Neural progenitor cell (in vitro differentiated cells): ENCODE measurements around the gene TMEM114. TPM values are rescaled to one million over a fixed set of nuclear protein-coding genes. Genes with fewer than 3 reads are reported as not detected.

ENCODE experiments used
- DNase-seq: peaks from one replicate; pipeline ENCODE4 v3.0.0-alpha.2; 2016; ENCODE audit warnings: low spot score
- H2AFZ ChIP-seq: fragments of 200-600 bp; sonication (generic); replicated peaks from 2 replicates; pipeline ENCODE4 v1.6.1; 2016; ENCODE audit warnings: antibody characterized with exemption
- H3F3A ChIP-seq: fragments of 200-600 bp; sonication (generic); 2 replicates; pipeline ENCODE4 v1.6.1; 2016; ENCODE audit warnings: antibody characterized with exemption, low read depth
- H3K27ac ChIP-seq: fragments of 200-600 bp; sonication (generic); 2 replicates; pipeline ENCODE4 v1.5.1; 2016; ENCODE audit warnings: mild to moderate bottlenecking
- H3K27me3 ChIP-seq: fragments of 200-600 bp; sonication (generic); 2 replicates; pipeline ENCODE4 v1.6.1; 2016; ENCODE audit warnings: mild to moderate bottlenecking, moderate library complexity
- H3K36me3 ChIP-seq: fragments of 200-600 bp; sonication (generic); 2 replicates; pipeline ENCODE4 v1.5.1; 2016
- H3K4me1 ChIP-seq: fragments of 200-600 bp; sonication (generic); 2 replicates; pipeline ENCODE4 v1.6.1; 2016; ENCODE audit warnings: mixed run types
- H3K4me2 ChIP-seq: fragments of 200-600 bp; sonication (generic); 2 replicates; pipeline ENCODE4 v1.6.1; 2016
- H3K4me3 ChIP-seq: fragments of 200-600 bp; sonication (generic); 2 replicates; pipeline ENCODE4 v1.5.1; 2016
- H3K79me2 ChIP-seq: fragments of 200-600 bp; sonication (generic); 2 replicates; pipeline ENCODE4 v1.6.1; 2016; ENCODE audit warnings: low read depth
- H3K9ac ChIP-seq: fragments of 200-600 bp; sonication (generic); 2 replicates; pipeline ENCODE4 v1.6.1; 2016
- H3K9me3 ChIP-seq: fragments of 200-600 bp; sonication (generic); 2 replicates; pipeline ENCODE4 v1.5.1; 2016; ENCODE audit warnings: low read depth
- H4K20me1 ChIP-seq: fragments of 200-600 bp; sonication (generic); 2 replicates; pipeline ENCODE4 v1.6.1; 2016; ENCODE audit warnings: low read depth
- H3K27ac Mint-ChIP-seq: 3 replicates; pipeline ENCODE4 v1.8.0; 2021; ENCODE audit warnings: mixed read lengths
- H3K27me3 Mint-ChIP-seq: 2 replicates; pipeline ENCODE4 v1.8.0; 2022; ENCODE audit warnings: low read depth, mild to moderate bottlenecking, inconsistent platforms, moderate library complexity, mixed read lengths; ENCODE audit not compliant: insufficient read depth
- H3K36me3 Mint-ChIP-seq: 3 replicates; pipeline ENCODE4 v1.8.0; 2021; ENCODE audit warnings: mixed read lengths
- H3K4me1 Mint-ChIP-seq: 3 replicates; pipeline ENCODE4 v1.8.0; 2021; ENCODE audit warnings: mixed read lengths
- H3K4me3 Mint-ChIP-seq: 3 replicates; pipeline ENCODE4 v1.8.0; 2021; ENCODE audit warnings: mild to moderate bottlenecking, moderate library complexity, mixed read lengths
- H3K9me3 Mint-ChIP-seq: 3 replicates; pipeline ENCODE4 v1.8.0; 2020; ENCODE audit warnings: mixed read lengths
- CTCF ChIP-seq: fragments of 200-600 bp; sonication (generic); IDR thresholded peaks from 2 replicates; pipeline ENCODE4 v1.5.1; 2017; ENCODE audit warnings: antibody characterized with exemption, mild to moderate bottlenecking
- EZH2 ChIP-seq: fragments of 200-600 bp; sonication (generic); IDR thresholded peaks from 2 replicates; pipeline ENCODE4 v1.6.1; 2017; ENCODE audit warnings: antibody characterized with exemption, mild to moderate bottlenecking, moderate library complexity
- EZH2phosphoT487 ChIP-seq: fragments of 200-600 bp; sonication (generic); IDR thresholded peaks from 2 replicates; pipeline ENCODE4 v1.6.1; 2017; ENCODE audit warnings: antibody characterized with exemption
- total RNA-seq: library from RNA; depleted of rRNA; stranded (reverse); fragments of >200 nt; gene quantifications from 2 replicates; pipeline ENCODE4 v1.2.3, GENCODE V29; 2015; ENCODE audit warnings: low replicate concordance

Gene TMEM114
- total RNA-seq, 1 donor from 2014 or later = not detected

- H3K27ac ChIP-seq = no peak overlapping the region
- H3F3A ChIP-seq = peaks cover 7% of the 10 kb centered on the region
- TF ChIP-seq EZH2phosphoT487 = no peak
- TF ChIP-seq CTCF = no peak
- no peak for TF ChIP-seq EZH2
- H3K36me3 ChIP-seq = no peaks in the 10 kb centered on the region
- H3K4me1 ChIP-seq = no peaks in the 10 kb centered on the region
- no peaks in the 10 kb centered on the region for H3K9me3 Mint-ChIP-seq
- H3K27me3 ChIP-seq = no peaks in the 10 kb centered on the region
- H4K20me1 ChIP-seq = peaks cover 64% of the 10 kb centered on the region
- H3K79me2 ChIP-seq = peaks cover 14% of the 10 kb centered on the region
- no peak overlapping the region for H2AFZ ChIP-seq
- no peak for DNase-seq
- H3K4me2 ChIP-seq = no peak overlapping the region
- no peaks in the 10 kb centered on the region for H3K9me3 ChIP-seq
- H3K27ac Mint-ChIP-seq = no peak overlapping the region
- H3K36me3 Mint-ChIP-seq = peaks cover 35% of the 10 kb centered on the region
- peaks cover 20% of the 10 kb centered on the region for H3K4me1 Mint-ChIP-seq
- no peak overlapping the region for H3K9ac ChIP-seq
- no peak overlapping the region for H3K4me3 Mint-ChIP-seq
- no peak overlapping the region for H3K4me3 ChIP-seq
- no peaks in the 10 kb centered on the region for H3K27me3 Mint-ChIP-seq
These were observed 40.1 kb upstream of the TMEM114 start for GRCh38 chr16:8630255-8630953.

GRCh38 chr16:8628981-8629725 is 38.8 kb upstream of the TMEM114 start:
- no peak overlapping the region for H3K27ac Mint-ChIP-seq
- no peaks in the 10 kb centered on the region for H3K27me3 ChIP-seq
- no peak overlapping the region for H3K4me3 Mint-ChIP-seq
- no peak for DNase-seq
- H3K36me3 ChIP-seq = no peaks in the 10 kb centered on the region
- H3K9me3 Mint-ChIP-seq = no peaks in the 10 kb centered on the region
- H3F3A ChIP-seq = no peaks in the 10 kb centered on the region
- no peaks in the 10 kb centered on the region for H3K9me3 ChIP-seq
- H3K79me2 ChIP-seq = peaks cover 26% of the 10 kb centered on the region
- H2AFZ ChIP-seq = no peak overlapping the region
- H4K20me1 ChIP-seq = peaks cover 64% of the 10 kb centered on the region
- no peaks in the 10 kb centered on the region for H3K4me1 ChIP-seq
- H3K4me3 ChIP-seq = no peak overlapping the region
- H3K4me1 Mint-ChIP-seq = peaks cover 21% of the 10 kb centered on the region
- H3K4me2 ChIP-seq = no peak overlapping the region
- H3K27ac ChIP-seq = no peak overlapping the region
- no peaks in the 10 kb centered on the region for H3K27me3 Mint-ChIP-seq
- peaks cover 35% of the 10 kb centered on the region for H3K36me3 Mint-ChIP-seq
- TF ChIP-seq CTCF = no peak
- TF ChIP-seq EZH2phosphoT487 = no peak
- no peak for TF ChIP-seq EZH2
- no peak overlapping the region for H3K9ac ChIP-seq

GRCh38 chr16:8627456-8627855 is 37.1 kb upstream of the TMEM114 start:
- Histone ChIP-seq H3K9ac (no peak overlapping the region), H3K9me3 (no peaks in the 10 kb centered on the region), H2AFZ (no peak overlapping the region), H3F3A (no peaks in the 10 kb centered on the region), H4K20me1 (peaks cover 64% of the 10 kb centered on the region), H3K4me2 (no peak overlapping the region), H3K4me1 (peaks cover 6% of the 10 kb centered on the region), H3K4me3 (no peak overlapping the region), H3K27ac (no peak overlapping the region), H3K36me3 (no peaks in the 10 kb centered on the region), H3K27me3 (no peaks in the 10 kb centered on the region), H3K79me2 (peaks cover 43% of the 10 kb centered on the region)
- Mint-ChIP-seq H3K4me3 (no peak overlapping the region), H3K36me3 (peaks cover 34% of the 10 kb centered on the region), H3K27ac (no peak overlapping the region), H3K4me1 (peaks cover 27% of the 10 kb centered on the region), H3K27me3 (no peaks in the 10 kb centered on the region), H3K9me3 (no peaks in the 10 kb centered on the region)
- DNase-seq = no peak
- TF ChIP-seq EZH2phosphoT487 = no peak
- TF ChIP-seq CTCF = no peak
- no peak for TF ChIP-seq EZH2
